Keratinocyte (primary cell): ENCODE measurements around the gene HELZ.

Source experiments
- CTCF ChIP-seq, 3 experiments: IDR thresholded peaks in 1 of 3; conservative IDR thresholded peaks in 1 of 3; optimal IDR thresholded peaks in 1 of 3; 2 replicates in 2 of 3; 3 replicates in 1 of 3; pipeline versions ENCODE3 to v1.5.1; 2011; ENCODE audit warnings: low read length in 3 of 3, mild to moderate bottlenecking in 3 of 3, moderate library complexity in 2 of 3, control low read depth in 1 of 3, inconsistent platforms in 1 of 3; ENCODE audit not compliant: insufficient read depth in 2 of 3; ENCODE audit errors: extremely low read depth in 1 of 3
- EZH2 ChIP-seq: IDR thresholded peaks from one replicate; pipeline ENCODE4 v1.6.1; 2012; ENCODE audit warnings: inconsistent platforms, mild to moderate bottlenecking, low read length, moderate library complexity

DNA sequence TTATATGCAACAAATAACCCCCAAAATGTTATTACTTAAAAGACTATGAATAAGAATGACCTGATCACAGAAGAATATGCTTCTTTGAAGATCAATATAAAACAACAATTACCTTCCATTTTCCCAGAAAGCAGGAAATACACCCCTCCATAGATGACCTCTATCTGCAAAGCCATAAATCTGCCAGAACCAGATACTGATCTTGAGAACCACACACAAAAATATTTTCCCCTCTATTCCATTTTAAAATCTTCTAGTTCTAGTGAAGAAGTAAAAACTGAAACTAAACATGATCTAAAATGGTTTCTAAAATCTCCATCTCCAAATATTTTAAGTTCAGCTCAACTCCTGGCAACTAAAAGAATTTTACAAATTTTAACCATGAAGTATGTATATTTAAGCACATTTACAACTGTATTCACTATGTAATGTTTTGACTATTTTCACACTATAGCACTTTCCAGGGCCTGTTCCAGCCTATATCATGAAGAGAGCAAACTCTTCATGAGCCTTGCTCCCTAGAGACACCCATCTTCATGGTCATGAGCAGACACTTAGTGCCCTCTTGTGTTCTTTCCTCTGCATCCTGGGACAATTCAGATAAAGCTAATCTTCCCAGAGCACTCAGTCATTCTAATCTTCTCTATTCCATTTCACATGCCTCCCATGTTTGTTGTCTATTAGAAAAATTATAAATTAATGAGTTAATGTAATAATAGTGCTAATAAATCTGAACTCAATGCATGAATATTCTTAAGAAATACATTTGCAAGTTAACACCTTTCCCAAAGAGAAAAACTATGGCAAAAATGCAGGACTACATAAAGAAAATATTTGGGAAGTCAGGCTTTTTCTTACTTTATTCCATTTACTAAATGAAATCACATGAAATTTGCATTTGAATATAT is 87.0 kb downstream of the HELZ start:
- TF ChIP-seq CTCF (optimal IDR thresholded peaks at IDR 0.05 in 1 of 3, IDR thresholded peaks at IDR 0.05 in 1 of 3, conservative IDR thresholded peaks at IDR 0.05 in 1 of 3; ENCODE audit: extremely low read depth in 1 of 3, insufficient read depth in 2 of 3, low read length in 3 of 3) (peak; percentile 17 to 63 (median 30)), EZH2 (no peak)
